MM.1S (cell line): ENCODE results near the gene RCN1.

Experiments used
- DNase-seq: peaks from one replicate; pipeline ENCODE4 v3.0.0-alpha.2; 2015
- H2AFZ ChIP-seq: fragments of 300-600 bp; sonication (generic); 2 replicates; pipeline ENCODE4 v1.6.0; 2016; ENCODE audit warnings: antibody characterized with exemption, low read length
- H3F3A ChIP-seq: fragments of 300-600 bp; sonication (generic); 2 replicates; pipeline ENCODE4 v1.6.1; 2016; ENCODE audit warnings: mild to moderate bottlenecking, antibody characterized with exemption, low read length, moderate library complexity, mixed read lengths; ENCODE audit not compliant: insufficient read depth
- H3K27ac ChIP-seq: fragments of 300-600 bp; sonication (generic); 2 replicates; pipeline ENCODE4 v1.5.1; 2016; ENCODE audit warnings: mild to moderate bottlenecking, low read length
- H3K27me3 ChIP-seq: fragments of 300-600 bp; sonication (generic); replicated peaks from 2 replicates; pipeline ENCODE4 v1.6.0; 2016; ENCODE audit warnings: low read length; ENCODE audit not compliant: insufficient read depth
- H3K36me3 ChIP-seq: fragments of 300-600 bp; sonication (generic); replicated peaks from 2 replicates; pipeline ENCODE4 v1.6.1; 2016; ENCODE audit warnings: mild to moderate bottlenecking, low read length, mixed read lengths; ENCODE audit not compliant: insufficient read depth
- H3K4me1 ChIP-seq: fragments of 300-600 bp; sonication (generic); 2 replicates; pipeline ENCODE4 v1.6.1; 2016; ENCODE audit warnings: low read length, mixed read lengths
- H3K4me2 ChIP-seq: fragments of 300-600 bp; sonication (generic); 2 replicates; pipeline ENCODE4 v1.6.0; 2016; ENCODE audit warnings: low read depth, low read length
- H3K4me3 ChIP-seq: fragments of 300-600 bp; sonication (generic); 2 replicates; pipeline ENCODE4 v1.5.1; 2016; ENCODE audit warnings: low read length, mixed read lengths
- H3K79me2 ChIP-seq: fragments of 300-600 bp; sonication (generic); 2 replicates; pipeline ENCODE4 v1.6.1; 2016; ENCODE audit warnings: mixed run types, low read length, mixed read lengths
- H3K9ac ChIP-seq: fragments of 300-600 bp; sonication (generic); 2 replicates; pipeline ENCODE4 v1.6.1; 2016; ENCODE audit warnings: low read length, mixed read lengths
- H3K9me2 ChIP-seq: fragments of 300-600 bp; sonication (generic); replicated peaks from 2 replicates; pipeline ENCODE4 v1.6.1; 2016; ENCODE audit warnings: mild to moderate bottlenecking, low read length, mixed read lengths; ENCODE audit not compliant: insufficient read depth
- H3K9me3 ChIP-seq: fragments of 300-600 bp; sonication (generic); replicated peaks from 2 replicates; pipeline ENCODE4 v1.6.1; 2016; ENCODE audit warnings: mild to moderate bottlenecking, low read length, mixed read lengths; ENCODE audit not compliant: insufficient read depth
- H4K20me1 ChIP-seq: fragments of 300-600 bp; sonication (generic); 2 replicates; pipeline ENCODE4 v1.6.1; 2016; ENCODE audit warnings: mild to moderate bottlenecking, low read length, moderate library complexity, mixed read lengths; ENCODE audit not compliant: insufficient read depth
- EZH2 ChIP-seq: fragments of 300-600 bp; sonication (generic); optimal IDR thresholded peaks from 2 replicates; pipeline ENCODE3; 2017; ENCODE audit warnings: low read depth, mild to moderate bottlenecking, antibody characterized with exemption, low read length, mixed read lengths
- EZH2phosphoT487 ChIP-seq: fragments of 300-600 bp; sonication (generic); IDR thresholded peaks from 2 replicates; pipeline ENCODE4 v1.6.1; 2018; ENCODE audit warnings: antibody characterized with exemption, low read length
- TF ChIP-seq, protein P1 (sequence below): fragments of 300-600 bp; sonication (generic); IDR thresholded peaks from 2 replicates; pipeline ENCODE4 v1.5.1; 2016; ENCODE audit warnings: antibody characterized with exemption, low read length, mixed read lengths

The RCN1 gene

DNA sequence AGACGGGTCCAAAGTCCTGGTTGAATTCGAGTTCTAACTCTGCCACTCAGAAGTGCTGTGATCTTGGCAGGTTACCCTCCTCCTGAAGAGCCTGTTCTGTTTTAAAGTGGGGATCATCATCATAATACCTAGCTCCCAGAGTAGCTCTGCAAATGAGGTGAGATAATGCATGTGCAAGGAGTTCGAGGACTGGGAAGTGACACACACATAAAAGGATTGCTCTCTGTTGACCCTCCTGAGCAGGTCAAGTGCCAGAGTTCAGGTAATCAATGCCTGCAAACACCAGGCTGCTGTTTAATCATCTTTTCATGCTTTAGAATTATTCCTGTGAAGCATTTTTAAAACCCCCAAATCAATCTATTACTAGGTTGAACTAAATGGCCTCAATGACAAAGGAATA is 19.9 kb downstream of the RCN1 start:
- no peak overlapping the region for H3K27ac ChIP-seq
- H3K79me2 ChIP-seq, result no peaks in the 10 kb centered on the region
- no peak overlapping the region for H2AFZ ChIP-seq
- H4K20me1 ChIP-seq, result no peaks in the 10 kb centered on the region
- no peaks in the 10 kb centered on the region for H3K9me3 ChIP-seq
- H3K36me3 ChIP-seq, result no peaks in the 10 kb centered on the region
- no peak overlapping the region for H3K4me2 ChIP-seq
- no peaks in the 10 kb centered on the region for H3F3A ChIP-seq
- no peak overlapping the region for H3K4me3 ChIP-seq
- DNase-seq, result no peak
- no peak overlapping the region for H3K9ac ChIP-seq
- 0 out of 2 replicates have a peak, but pooled peaks cover 3% of the 10 kb centered on the region for H3K4me1 ChIP-seq
- TF ChIP-seq EZH2phosphoT487 (no peak), EZH2 (no peak)
- TF ChIP-seq, protein P1, sequence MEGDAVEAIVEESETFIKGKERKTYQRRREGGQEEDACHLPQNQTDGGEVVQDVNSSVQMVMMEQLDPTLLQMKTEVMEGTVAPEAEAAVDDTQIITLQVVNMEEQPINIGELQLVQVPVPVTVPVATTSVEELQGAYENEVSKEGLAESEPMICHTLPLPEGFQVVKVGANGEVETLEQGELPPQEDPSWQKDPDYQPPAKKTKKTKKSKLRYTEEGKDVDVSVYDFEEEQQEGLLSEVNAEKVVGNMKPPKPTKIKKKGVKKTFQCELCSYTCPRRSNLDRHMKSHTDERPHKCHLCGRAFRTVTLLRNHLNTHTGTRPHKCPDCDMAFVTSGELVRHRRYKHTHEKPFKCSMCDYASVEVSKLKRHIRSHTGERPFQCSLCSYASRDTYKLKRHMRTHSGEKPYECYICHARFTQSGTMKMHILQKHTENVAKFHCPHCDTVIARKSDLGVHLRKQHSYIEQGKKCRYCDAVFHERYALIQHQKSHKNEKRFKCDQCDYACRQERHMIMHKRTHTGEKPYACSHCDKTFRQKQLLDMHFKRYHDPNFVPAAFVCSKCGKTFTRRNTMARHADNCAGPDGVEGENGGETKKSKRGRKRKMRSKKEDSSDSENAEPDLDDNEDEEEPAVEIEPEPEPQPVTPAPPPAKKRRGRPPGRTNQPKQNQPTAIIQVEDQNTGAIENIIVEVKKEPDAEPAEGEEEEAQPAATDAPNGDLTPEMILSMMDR, result no peak
- no peaks in the 10 kb centered on the region for H3K27me3 ChIP-seq
- no peaks in the 10 kb centered on the region for H3K9me2 ChIP-seq

GRCh38 chr11:32113200-32113919 is 22.5 kb downstream of the RCN1 start:
- no peaks in the 10 kb centered on the region for H3K9me2 ChIP-seq

DNA sequence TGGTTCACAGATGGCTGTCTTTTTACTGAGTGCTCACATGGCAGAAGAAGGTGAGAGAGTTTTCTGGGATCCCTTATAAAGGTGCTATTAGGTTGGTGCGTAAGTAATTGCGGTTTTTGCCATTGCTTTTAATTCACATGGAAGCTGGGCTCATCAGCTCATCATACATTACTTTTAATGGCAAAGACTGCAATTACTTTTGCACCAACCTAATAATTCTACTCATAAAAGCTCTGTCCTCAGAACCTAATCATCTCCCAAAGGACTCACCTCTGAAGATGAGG is 23.0 kb downstream of the RCN1 start:
- H3K4me3 ChIP-seq, result no peak overlapping the region
- no peaks in the 10 kb centered on the region for H4K20me1 ChIP-seq
- H3K9me2 ChIP-seq, result no peaks in the 10 kb centered on the region
- no peaks in the 10 kb centered on the region for H3K27me3 ChIP-seq
- no peaks in the 10 kb centered on the region for H3K9me3 ChIP-seq
- DNase-seq, result no peak
- H3K4me1 ChIP-seq, result no peaks in the 10 kb centered on the region
- H3K27ac ChIP-seq, result no peak overlapping the region
- H3K4me2 ChIP-seq, result no peak overlapping the region
- TF ChIP-seq EZH2phosphoT487, result no peak
- TF ChIP-seq EZH2, result no peak
- TF ChIP-seq, protein P1, result no peak
- no peak overlapping the region for H2AFZ ChIP-seq
- H3F3A ChIP-seq, result no peaks in the 10 kb centered on the region
- H3K36me3 ChIP-seq, result no peaks in the 10 kb centered on the region
- no peaks in the 10 kb centered on the region for H3K79me2 ChIP-seq
- no peak overlapping the region for H3K9ac ChIP-seq

More at GRCh38 chr11:32113200-32113919, 22.5 kb downstream of the RCN1 start:
- H4K20me1 ChIP-seq, result no peaks in the 10 kb centered on the region
- H3F3A ChIP-seq, result no peaks in the 10 kb centered on the region
- H3K79me2 ChIP-seq, result no peaks in the 10 kb centered on the region
- no peaks in the 10 kb centered on the region for H3K9me3 ChIP-seq
- H3K27me3 ChIP-seq, result no peaks in the 10 kb centered on the region
- H3K36me3 ChIP-seq, result no peaks in the 10 kb centered on the region
- no peak overlapping the region for H3K4me2 ChIP-seq
- H3K4me1 ChIP-seq, result no peaks in the 10 kb centered on the region
- no peak overlapping the region for H3K9ac ChIP-seq
- no peak for DNase-seq
- no peak for TF ChIP-seq EZH2
- no peak overlapping the region for H3K27ac ChIP-seq
- H2AFZ ChIP-seq, result no peak overlapping the region
- no peak overlapping the region for H3K4me3 ChIP-seq

DNA sequence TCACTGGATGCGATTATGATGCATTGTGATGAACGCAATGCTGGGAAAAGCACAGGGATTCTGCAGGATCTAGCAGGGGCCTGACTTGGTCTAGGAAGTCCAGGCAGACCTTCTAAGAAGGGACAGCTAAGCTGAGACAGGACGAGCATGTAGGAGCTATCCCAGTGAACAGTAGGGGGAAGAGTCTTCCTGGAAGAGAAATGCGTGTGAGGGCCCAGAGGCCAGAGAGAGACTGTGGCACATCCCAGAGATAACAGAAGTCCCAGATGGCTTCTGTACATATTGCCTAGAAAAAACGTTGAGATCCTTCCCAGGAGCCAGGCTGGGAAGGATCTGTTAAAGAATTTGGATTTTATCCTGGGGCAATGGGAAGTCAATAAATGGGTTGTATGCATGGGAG is 24.6 kb downstream of the RCN1 start:
- no peak overlapping the region for H3K27ac ChIP-seq
- no peaks in the 10 kb centered on the region for H4K20me1 ChIP-seq
- H3K79me2 ChIP-seq, result no peaks in the 10 kb centered on the region
- no peak overlapping the region for H3K4me3 ChIP-seq
- H2AFZ ChIP-seq, result no peak overlapping the region
- no peak overlapping the region for H3K4me2 ChIP-seq
- DNase-seq, result no peak
- H3F3A ChIP-seq, result no peaks in the 10 kb centered on the region
- no peaks in the 10 kb centered on the region for H3K9me2 ChIP-seq
- H3K36me3 ChIP-seq, result no peaks in the 10 kb centered on the region
- no peaks in the 10 kb centered on the region for H3K4me1 ChIP-seq
- H3K27me3 ChIP-seq, result no peaks in the 10 kb centered on the region
- H3K9me3 ChIP-seq, result no peaks in the 10 kb centered on the region; the same call in 1 of the 2 replicates
- no peak overlapping the region for H3K9ac ChIP-seq
- no peak for TF ChIP-seq EZH2phosphoT487
- TF ChIP-seq EZH2, result no peak
- TF ChIP-seq, protein P1, result no peak
